GM18861 (cell line): Measurements from ENCODE around the gene ZNF683.
"Not testable (repeated sequence)": the region's sequence is repeated elsewhere in the genome, so short reads cannot be mapped to it uniquely, and the experiment has no call there.

Source experiments
- ATAC-seq: cut with Tn5 transposase; IDR thresholded peaks from one replicate; pipeline ENCODE4 v1.9.1; 2021; ENCODE audit not compliant: unreplicated experiment

ZNF683 gene

DNA sequence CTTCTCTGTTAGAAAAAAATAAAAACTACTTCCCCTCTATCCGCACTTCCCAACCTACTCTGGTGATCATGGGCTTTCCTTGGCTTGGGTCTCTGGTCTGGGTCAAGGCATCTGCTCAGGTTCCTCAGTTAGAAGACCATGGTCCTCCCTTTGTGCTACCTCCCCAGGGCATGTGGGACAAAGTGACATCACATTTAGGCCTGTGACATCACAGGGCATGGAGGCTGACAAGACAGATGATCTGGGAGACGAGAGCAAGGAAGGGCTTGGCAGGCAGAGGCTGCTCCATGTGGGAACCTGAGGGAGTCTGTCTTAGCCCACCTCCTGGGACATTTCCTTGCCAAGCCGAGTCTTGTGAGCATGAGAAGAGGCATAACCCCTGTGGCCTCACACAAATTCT is at the start of gene ZNF683:
ZNF683 (minus strand) TSS at position 140 of the 400 bp plus-strand sequence. CDS start 4,179 bp downstream, outside the sequence.
- not testable (repeated sequence) for ATAC-seq

DNA sequence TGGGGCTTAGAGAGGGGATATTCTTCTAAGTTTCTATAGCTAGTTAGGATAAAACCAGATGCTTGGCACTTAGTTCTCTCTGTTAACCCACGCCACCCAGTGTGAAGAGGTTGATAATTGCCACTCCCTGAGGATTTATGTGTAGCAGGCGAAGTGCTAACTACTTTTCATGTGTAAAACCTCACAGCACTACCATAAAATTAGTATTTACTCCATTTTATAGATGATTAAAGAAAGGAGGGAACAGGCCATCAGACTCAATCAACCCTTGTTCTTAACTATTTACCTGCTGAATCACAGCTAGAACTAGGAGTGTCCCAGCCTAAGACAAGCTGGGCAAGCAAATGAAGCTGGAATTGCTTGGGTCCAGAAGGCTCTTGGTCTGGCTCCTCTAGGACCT is 46.9 kb upstream of the ZNF683 start:
- ATAC-seq = no peak

DNA sequence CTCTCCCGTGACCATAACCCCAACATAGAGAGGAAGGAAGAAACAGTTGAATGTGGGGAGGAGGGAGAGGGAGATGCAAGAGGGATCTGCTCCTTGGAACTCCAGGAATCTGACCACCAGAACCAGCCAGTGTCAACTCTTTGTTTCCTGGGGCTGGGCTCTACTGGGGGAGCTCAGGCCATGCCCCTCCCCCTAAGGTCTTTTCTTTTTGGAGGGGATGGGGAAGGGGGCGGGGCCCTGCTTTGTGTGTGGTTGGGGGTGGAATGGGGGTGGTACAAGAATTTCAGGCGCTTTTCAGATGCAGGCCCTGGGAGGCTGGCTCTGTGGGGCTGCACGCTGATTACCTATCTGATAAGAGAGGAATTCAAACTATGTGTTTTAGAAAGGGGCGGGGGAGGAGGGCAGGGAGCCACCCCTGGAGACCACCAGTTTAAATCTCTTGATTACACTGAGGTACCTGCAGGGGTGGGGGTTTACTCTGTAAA is 46.4 kb upstream of the ZNF683 start:
- no peak for ATAC-seq

DNA sequence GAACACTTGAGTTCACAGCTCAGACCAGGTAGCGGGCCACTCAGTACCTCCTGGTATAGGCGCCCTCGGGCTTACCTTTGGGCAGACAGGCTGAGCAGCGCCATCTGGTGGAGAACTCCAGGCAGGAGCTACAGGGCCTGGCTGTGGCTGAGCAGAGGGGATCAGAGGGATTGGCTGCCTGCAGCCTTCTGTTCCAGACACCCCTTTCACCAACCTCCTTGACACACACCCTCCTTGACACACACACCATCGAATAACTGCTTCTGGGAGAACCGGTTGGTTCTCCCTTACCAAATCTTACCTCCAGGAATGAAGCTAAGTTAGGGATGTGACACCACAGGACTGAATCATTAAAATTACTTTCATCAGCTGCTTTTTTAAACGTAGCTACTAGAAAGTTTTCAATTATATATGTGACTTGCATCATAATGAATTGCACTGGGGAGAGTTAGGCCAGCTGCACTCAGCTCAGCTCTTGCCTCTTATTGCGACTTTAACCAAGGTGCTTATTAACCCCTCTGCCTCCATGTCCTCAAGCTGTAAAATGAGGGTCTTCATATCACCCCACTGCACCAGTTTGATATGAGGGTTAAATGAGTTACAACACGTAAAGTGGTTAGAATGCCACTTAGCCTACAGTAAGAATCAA is 44.7 kb upstream of the ZNF683 start:
- ATAC-seq = peak; percentile 64

DNA sequence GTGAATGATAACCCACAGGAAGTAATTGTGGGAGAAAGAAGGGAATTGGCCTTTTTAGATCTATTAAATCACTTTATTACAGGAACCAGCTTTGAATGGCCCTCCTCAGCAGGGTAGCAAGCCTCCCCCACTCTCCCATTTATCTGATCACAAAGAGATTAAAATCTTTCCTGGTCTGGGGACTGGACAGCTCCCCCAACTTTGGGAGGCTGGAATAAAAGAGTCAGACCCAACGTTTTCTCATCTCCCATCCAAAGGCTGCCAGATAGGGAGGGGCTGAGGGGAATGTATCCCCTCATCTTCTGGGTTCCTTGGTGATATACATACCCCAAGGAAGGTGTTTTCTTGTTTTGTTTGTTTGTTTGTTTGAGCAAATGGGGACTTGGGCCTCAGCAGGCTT is 40.5 kb upstream of the ZNF683 start:
- ATAC-seq = no peak

DNA sequence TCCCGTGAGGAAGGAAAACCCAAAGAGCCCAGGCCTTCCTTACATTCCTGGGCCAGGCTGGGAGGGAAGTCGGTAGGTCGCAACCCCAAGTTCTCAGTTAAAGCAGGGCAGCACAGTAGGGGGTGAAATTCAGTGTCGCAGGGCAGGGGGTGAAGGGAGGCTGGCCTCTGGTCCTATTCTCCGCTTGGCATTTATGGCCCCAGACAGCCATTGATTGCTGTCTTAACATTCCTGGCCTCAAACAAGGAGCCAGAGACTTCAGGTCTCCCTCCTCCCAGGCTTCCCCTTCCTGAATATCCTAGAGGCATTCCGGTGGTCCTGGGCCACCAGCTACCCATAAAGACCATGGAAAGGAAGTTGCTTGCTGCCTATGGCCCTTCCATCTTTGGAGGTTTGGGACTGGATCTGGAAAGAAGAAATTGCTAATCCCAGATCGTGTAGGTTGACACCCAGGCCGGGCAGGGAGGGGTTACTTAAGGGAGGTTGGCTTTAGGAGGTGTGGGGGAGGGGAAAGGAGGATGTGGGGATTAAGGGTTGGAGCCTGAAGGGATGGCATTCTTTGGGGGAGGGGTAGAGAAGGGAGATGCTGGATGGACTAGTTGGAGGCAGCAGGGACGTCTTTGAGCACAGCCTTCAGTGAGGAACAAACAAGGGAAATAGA is 39.8 kb upstream of the ZNF683 start:
- ATAC-seq = no peak

DNA sequence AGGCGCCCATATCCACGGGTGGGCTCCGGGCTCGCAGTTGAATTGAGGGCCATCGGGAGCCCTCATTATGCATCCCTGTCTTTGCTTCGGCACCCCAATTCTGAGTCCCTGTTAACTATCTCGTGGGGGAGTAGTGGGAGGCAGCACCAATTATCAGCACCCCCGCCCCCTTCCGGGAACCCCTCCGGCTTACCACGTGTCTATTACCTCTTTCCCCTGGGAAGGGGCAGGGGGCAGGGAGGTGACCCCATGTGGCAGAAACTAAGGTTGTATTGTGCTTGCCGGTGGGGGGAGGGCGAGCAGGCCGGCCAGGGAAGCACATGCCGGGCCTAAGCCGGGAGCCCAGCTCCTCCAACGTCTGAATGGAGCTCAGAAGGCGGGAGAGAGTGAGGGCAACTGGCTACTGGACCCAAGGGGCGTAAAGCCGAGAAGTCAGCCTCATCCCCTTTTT is 39.1 kb upstream of the ZNF683 start:
- no peak for ATAC-seq

GRCh38 chr1:26410706-26411623 is 38.4 kb upstream of the ZNF683 start, which contains the start of gene LIN28A:
TSS of gene LIN28A (plus strand) at chr1:26410817. CDS start at chr1:26410892, 75 bp downstream.
- ATAC-seq = no peak

DNA sequence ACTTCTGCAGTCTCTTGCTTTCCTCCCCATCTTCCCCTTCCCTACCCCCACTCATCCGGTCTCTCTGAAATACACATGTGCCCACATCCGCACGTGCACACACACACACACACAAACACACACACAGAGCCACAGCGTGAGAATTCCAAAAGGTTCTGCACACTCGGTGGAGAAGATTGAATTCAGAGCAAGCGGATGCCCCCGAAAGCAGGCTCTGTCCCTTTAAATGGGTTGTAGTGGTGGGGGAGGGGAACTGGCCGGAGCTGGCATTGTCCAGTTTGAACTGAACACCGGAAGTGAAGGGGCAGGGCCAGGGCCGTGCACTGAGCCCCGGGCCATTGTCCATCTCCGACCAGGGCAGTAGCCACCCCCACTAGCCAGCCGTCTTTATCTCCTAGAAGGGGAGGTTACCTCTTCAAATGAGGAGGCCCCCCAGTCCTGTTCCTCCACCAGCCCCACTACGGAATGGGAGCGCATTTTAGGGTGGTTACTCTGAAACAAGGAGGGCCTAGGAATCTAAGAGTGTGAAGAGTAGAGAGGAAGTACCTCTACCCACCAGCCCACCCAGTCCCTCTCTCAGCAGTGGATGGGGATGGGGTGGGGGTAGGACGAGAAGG is 36.7 kb upstream of the ZNF683 start:
- no peak for ATAC-seq

- ATAC-seq = no peak
Measured at GRCh38 chr1:26408604-26409003, 36.1 kb upstream of the ZNF683 start.

DNA sequence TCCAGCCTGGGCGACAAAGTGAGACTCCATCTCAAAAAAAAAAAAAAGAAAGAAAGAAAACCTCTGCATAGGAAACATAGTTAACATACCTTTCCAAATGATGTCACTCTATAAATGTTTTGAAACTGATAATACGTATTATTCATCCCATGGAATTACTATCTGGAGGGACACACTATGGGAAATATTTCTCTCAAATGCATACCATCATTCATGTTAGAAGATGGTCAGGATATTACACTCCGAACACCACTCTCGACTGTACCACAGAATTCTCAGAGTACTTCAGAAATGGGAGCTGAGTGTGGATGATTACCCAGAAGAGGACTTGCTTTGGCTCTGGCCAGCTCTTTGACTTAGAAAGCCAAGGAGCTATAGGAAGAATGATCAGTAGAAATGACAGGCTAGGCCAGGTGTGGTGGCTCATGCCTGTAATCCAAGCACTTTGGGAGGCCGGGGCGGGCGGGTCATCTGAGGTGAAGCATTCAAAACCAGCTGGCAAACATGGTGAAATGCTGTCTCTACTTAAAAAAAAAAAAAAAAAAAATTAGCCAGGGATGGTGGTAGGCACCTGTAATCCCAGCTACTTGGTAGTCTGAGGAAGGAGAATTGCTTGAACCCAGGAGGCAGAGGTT is 32.8 kb upstream of the ZNF683 start:
- ATAC-seq = no peak

DNA sequence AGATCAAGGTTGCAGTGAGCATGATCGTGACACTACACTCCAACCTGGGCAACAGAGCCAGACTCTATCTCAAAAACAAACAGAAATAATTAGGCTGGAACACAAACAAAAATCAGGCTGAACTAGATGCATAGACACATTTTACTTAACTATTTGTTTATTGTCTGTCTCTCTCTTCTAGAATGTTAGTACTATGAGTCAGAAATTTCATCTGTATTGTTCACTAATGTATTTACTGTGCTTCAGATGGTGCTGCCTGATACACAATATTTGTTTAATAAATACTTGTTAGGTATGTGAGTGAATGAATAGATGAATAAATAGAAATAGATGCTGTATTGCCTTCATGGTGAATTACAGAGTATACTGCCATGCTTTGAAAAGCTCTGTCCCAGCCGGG is 32.1 kb upstream of the ZNF683 start:
- ATAC-seq = no peak

- no peak for ATAC-seq
Measured at GRCh38 chr1:26403656-26404055, 31.1 kb upstream of the ZNF683 start.

GRCh38 chr1:26401891-26402290 is 29.3 kb upstream of the ZNF683 start:
- ATAC-seq = no peak

DNA sequence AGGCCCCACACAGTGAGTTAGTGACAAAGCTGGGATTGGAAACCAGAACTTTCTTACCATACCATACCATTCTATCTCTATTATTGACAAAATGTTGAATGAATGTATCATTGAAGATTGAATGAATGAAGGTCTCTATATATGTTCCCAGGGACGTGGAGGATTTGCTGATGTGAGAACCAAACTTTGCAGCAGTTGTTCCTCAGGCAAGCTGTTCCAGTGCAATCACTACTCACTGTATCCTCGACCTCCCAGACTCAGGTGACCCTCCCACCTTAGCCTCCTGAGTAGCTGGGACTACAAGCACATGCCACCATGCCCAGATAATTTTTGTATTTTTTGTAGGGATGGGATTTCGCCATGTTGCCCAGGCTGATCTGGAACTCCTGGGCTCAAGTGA is 26.5 kb upstream of the ZNF683 start:
- ATAC-seq = no peak

DNA sequence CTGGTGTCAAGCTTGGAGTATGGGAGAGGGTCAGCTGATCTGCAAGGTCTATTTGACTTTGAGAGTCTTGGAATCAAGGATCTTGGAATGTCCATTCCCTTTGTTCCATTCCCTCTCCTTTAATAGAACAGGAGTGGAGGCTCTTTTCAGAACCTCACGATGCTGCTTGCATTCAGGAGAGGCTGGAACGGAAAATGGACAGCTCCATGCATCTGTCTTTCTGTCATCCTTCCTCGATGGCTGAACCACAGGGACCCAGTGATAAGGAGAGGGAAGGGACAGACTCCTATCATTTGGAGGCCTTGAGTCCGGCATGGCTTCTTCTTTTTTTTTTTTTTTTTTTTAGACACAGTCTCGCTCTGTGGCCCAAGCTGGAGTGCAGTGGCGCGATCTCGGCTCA is 23.2 kb upstream of the ZNF683 start:
- ATAC-seq = no peak

GRCh38 chr1:26391450-26391849 is 18.9 kb upstream of the ZNF683 start:
- ATAC-seq = no peak

GRCh38 chr1:26389604-26390247 is 17.2 kb upstream of the ZNF683 start:
- no peak for ATAC-seq

- ATAC-seq = no peak
Measured at GRCh38 chr1:26388791-26389445, 16.4 kb upstream of the ZNF683 start.
